ENCODE results near the gene COL23A1. TPM values are rescaled to one million over a fixed set of nuclear protein-coding genes. Genes with fewer than 3 reads are reported as not detected.

Gene COL23A1
- total RNA-seq, 2 experiments from 2014 or later, result 0.10 to 0.18 TPM

- H3K4me3 Mint-ChIP-seq, result no peak overlapping the region
- H3K36me3 Mint-ChIP-seq (ENCODE audit: low read depth), result no peaks in the 10 kb centered on the region
- no peak overlapping the region for H3K27ac Mint-ChIP-seq
- ChIA-PET CTCF (no interaction called here), POLR2A (no interaction called here)
- peaks cover 13% of the 10 kb centered on the region for H3K27me3 Mint-ChIP-seq
- no peak for DNase-seq
- no peaks in the 10 kb centered on the region for H3K9me3 Mint-ChIP-seq
- H3K4me1 Mint-ChIP-seq, result no peaks in the 10 kb centered on the region
Observed at GRCh38 chr5:178338126-178338749, 252.0 kb downstream of the COL23A1 start.

- no peak overlapping the region for H3K4me3 Mint-ChIP-seq
- no peak for DNase-seq
- ChIA-PET CTCF (no interaction called here), POLR2A (no interaction called here)
- H3K36me3 Mint-ChIP-seq (ENCODE audit: low read depth), result no peaks in the 10 kb centered on the region
- no peaks in the 10 kb centered on the region for H3K4me1 Mint-ChIP-seq
- no peaks in the 10 kb centered on the region for H3K9me3 Mint-ChIP-seq
- H3K27me3 Mint-ChIP-seq, result peaks cover 7% of the 10 kb centered on the region
- no peak overlapping the region for H3K27ac Mint-ChIP-seq
Observed at GRCh38 chr5:178337334-178337741, 252.9 kb downstream of the COL23A1 start.

- Mint-ChIP-seq H3K27ac (no peak overlapping the region), H3K27me3 (peaks cover 6% of the 10 kb centered on the region), H3K9me3 (no peaks in the 10 kb centered on the region), H3K36me3 (ENCODE audit: low read depth) (no peaks in the 10 kb centered on the region), H3K4me3 (no peak overlapping the region), H3K4me1 (no peaks in the 10 kb centered on the region)
- ChIA-PET POLR2A (no interaction called here), CTCF (no interaction called here)
- DNase-seq, result no peak
Observed at GRCh38 chr5:178336889-178337288, 253.3 kb downstream of the COL23A1 start.

- Mint-ChIP-seq H3K4me3 (no peak overlapping the region), H3K9me3 (no peaks in the 10 kb centered on the region), H3K4me1 (peaks cover 2% of the 10 kb centered on the region), H3K27ac (no peak overlapping the region), H3K27me3 (peaks cover 4% of the 10 kb centered on the region), H3K36me3 (ENCODE audit: low read depth) (no peaks in the 10 kb centered on the region)
- POLR2A ChIA-PET, result no interaction called here
- CTCF ChIA-PET, result no interaction called here
- no peak for DNase-seq
Observed at GRCh38 chr5:178335302-178336030, 254.7 kb downstream of the COL23A1 start.

- Mint-ChIP-seq H3K4me1 (peaks cover 2% of the 10 kb centered on the region), H3K4me3 (no peak overlapping the region), H3K36me3 (ENCODE audit: low read depth) (no peaks in the 10 kb centered on the region), H3K27me3 (peaks cover 4% of the 10 kb centered on the region), H3K27ac (no peak overlapping the region), H3K9me3 (no peaks in the 10 kb centered on the region)
- CTCF ChIA-PET, result no interaction called here
- no peak for DNase-seq
- POLR2A ChIA-PET, result no interaction called here
Observed at GRCh38 chr5:178334861-178335260, 255.3 kb downstream of the COL23A1 start.

GRCh38 chr5:178333821-178334481 lies 256.2 kb downstream of the COL23A1 start:
- no peak overlapping the region for H3K4me3 Mint-ChIP-seq
- no peak for DNase-seq
- peaks cover 2% of the 10 kb centered on the region for H3K4me1 Mint-ChIP-seq
- no peaks in the 10 kb centered on the region for H3K27me3 Mint-ChIP-seq
- H3K9me3 Mint-ChIP-seq, result no peaks in the 10 kb centered on the region
- CTCF ChIA-PET, result no interaction called here
- POLR2A ChIA-PET, result no interaction called here
- H3K27ac Mint-ChIP-seq, result no peak overlapping the region
- H3K36me3 Mint-ChIP-seq (ENCODE audit: low read depth), result no peaks in the 10 kb centered on the region

GRCh38 chr5:178332210-178332641 lies 258.0 kb downstream of the COL23A1 start:
- peaks cover 2% of the 10 kb centered on the region for H3K4me1 Mint-ChIP-seq
- DNase-seq, result no peak
- H3K27ac Mint-ChIP-seq, result no peak overlapping the region
- H3K9me3 Mint-ChIP-seq, result no peaks in the 10 kb centered on the region
- no peak overlapping the region for H3K4me3 Mint-ChIP-seq
- H3K36me3 Mint-ChIP-seq (ENCODE audit: low read depth), result no peaks in the 10 kb centered on the region
- no peaks in the 10 kb centered on the region for H3K27me3 Mint-ChIP-seq
- ChIA-PET POLR2A (no interaction called here), CTCF (no interaction called here)

- ChIA-PET CTCF (no interaction called here), POLR2A (no interaction called here)
- Mint-ChIP-seq H3K27me3 (no peaks in the 10 kb centered on the region), H3K36me3 (ENCODE audit: low read depth) (no peaks in the 10 kb centered on the region), H3K9me3 (no peaks in the 10 kb centered on the region), H3K4me3 (no peak overlapping the region), H3K4me1 (peaks cover 2% of the 10 kb centered on the region), H3K27ac (no peak overlapping the region)
- DNase-seq, result no peak
Observed at GRCh38 chr5:178331491-178331996, 258.6 kb downstream of the COL23A1 start.

GRCh38 chr5:178330791-178331404 lies 259.3 kb downstream of the COL23A1 start:
- H3K4me1 Mint-ChIP-seq, result peaks cover 2% of the 10 kb centered on the region
- H3K27ac Mint-ChIP-seq, result no peak overlapping the region
- ChIA-PET CTCF (no interaction called here), POLR2A (no interaction called here)
- H3K9me3 Mint-ChIP-seq, result no peaks in the 10 kb centered on the region
- DNase-seq, result no peak
- H3K36me3 Mint-ChIP-seq (ENCODE audit: low read depth), result no peaks in the 10 kb centered on the region
- H3K27me3 Mint-ChIP-seq, result no peaks in the 10 kb centered on the region
- H3K4me3 Mint-ChIP-seq, result no peak overlapping the region

GRCh38 chr5:178328826-178329730 lies 261.1 kb downstream of the COL23A1 start:
- CTCF ChIA-PET, result no interaction called here
- DNase-seq, result no peak
- POLR2A ChIA-PET, result no interaction called here
- Mint-ChIP-seq H3K27me3 (no peaks in the 10 kb centered on the region), H3K9me3 (no peaks in the 10 kb centered on the region), H3K36me3 (ENCODE audit: low read depth) (no peaks in the 10 kb centered on the region), H3K4me1 (peaks cover 2% of the 10 kb centered on the region), H3K27ac (no peak overlapping the region), H3K4me3 (no peak overlapping the region)

GRCh38 chr5:178327931-178328711 lies 262.1 kb downstream of the COL23A1 start:
- POLR2A ChIA-PET, result no interaction called here
- Mint-ChIP-seq H3K27me3 (no peaks in the 10 kb centered on the region), H3K4me3 (no peak overlapping the region), H3K4me1 (peaks cover 2% of the 10 kb centered on the region), H3K9me3 (no peaks in the 10 kb centered on the region), H3K36me3 (ENCODE audit: low read depth) (no peaks in the 10 kb centered on the region), H3K27ac (no peak overlapping the region)
- CTCF ChIA-PET, result no interaction called here
- DNase-seq, result no peak

- H3K27me3 Mint-ChIP-seq, result no peaks in the 10 kb centered on the region
- POLR2A ChIA-PET, result no interaction called here
- H3K9me3 Mint-ChIP-seq, result no peaks in the 10 kb centered on the region
Observed at GRCh38 chr5:178327446-178327845, 262.7 kb downstream of the COL23A1 start.

More at GRCh38 chr5:178327446-178327845, 262.7 kb downstream of the COL23A1 start:
- H3K36me3 Mint-ChIP-seq (ENCODE audit: low read depth), result no peaks in the 10 kb centered on the region
- CTCF ChIA-PET, result no interaction called here
- H3K4me1 Mint-ChIP-seq, result peaks cover 2% of the 10 kb centered on the region
- DNase-seq, result no peak
- no peak overlapping the region for H3K4me3 Mint-ChIP-seq
- H3K27ac Mint-ChIP-seq, result no peak overlapping the region

Measured in activated CD4-positive, alpha-beta memory T cell treated with anti-CD3 and anti-CD28 coated beads, Interleukin-2, amount 10 ng/mL, durations not matched to agents 7 days and 5 days (primary cell).